HepG2 (cell line): ENCODE results near the gene C22orf31. TPM values are rescaled to one million over a fixed set of nuclear protein-coding genes. Genes with fewer than 3 reads are reported as not detected.
A peak's percentile ranks its signal among the peaks of the same experiment; 100 is the strongest.

Source experiments
- ATAC-seq: fragments of 200-7000 bp; cut with Tn5 transposase; 3 replicates; pipeline ENCODE4 v1.9.1; 2020; ENCODE audit warnings: mild to moderate bottlenecking, moderate library complexity
- BruUV-seq: library from RNA; stranded (reverse); fragments of 400-500 nt; replicated peaks from 2 replicates; lab custom pipeline; 2021; lab: Mats Ljungman, UMichigan
- CTCF ChIA-PET: fragments of 300-600 bp; formaldehyde crosslinking; extraction: SDS; loops from one replicate; lab custom pipeline; 2021; ENCODE audit warnings: low total read pairs, inconsistent platforms, low intra/inter-chr PET ratio; lab: Yijun Ruan, JAX
- POLR2A ChIA-PET: fragments of 350-600 bp; sonication (Branson Sonifier 250); formaldehyde crosslinking; loops from one replicate; lab custom pipeline; 2020; ENCODE audit warnings: antibody characterized with exemption, inconsistent platforms; lab: Yijun Ruan, JAX
- DNase-seq: peaks from one replicate; pipeline ENCODE4 v3.0.0-alpha.2; 2015; ENCODE audit warnings: low spot score
- FAIRE-seq: peaks from 3 replicates; lab custom pipeline; 2011; peaks lifted over from hg19 to GRCh38; lab: Jason Lieb, UNC
- H2AFZ ChIP-seq: one replicate; pipeline ENCODE4 v1.6.1; 2011; ENCODE audit warnings: low read length, inconsistent platforms
- H3K27ac ChIP-seq: fragments of 300-600 bp; 3 replicates; pipeline ENCODE4 v1.8.0; 2011; ENCODE audit warnings: mixed run types, mild to moderate bottlenecking, mixed read lengths, low read length, inconsistent platforms; ENCODE audit not compliant: insufficient read depth; ENCODE audit errors: extremely low read length
- H3K27me3 ChIP-seq, 2 experiments: fragments of 200-600 bp in 1 of 2; 2 replicates in 1 of 2; 3 replicates in 1 of 2; pipeline versions ENCODE4 v1.6.0 to v1.8.0; 2011; ENCODE audit warnings: low read length in 2 of 2, mild to moderate bottlenecking in 2 of 2, moderate library complexity in 2 of 2, inconsistent platforms in 1 of 2; ENCODE audit not compliant: insufficient read depth in 2 of 2, control insufficient read depth in 1 of 2
- H3K36me3 ChIP-seq, 2 experiments: fragments of 200-600 bp in 1 of 2; replicated peaks in 1 of 2; 2 replicates in 1 of 2; 3 replicates in 1 of 2; pipeline versions ENCODE4 v1.5.1 to v1.8.0; 2011; ENCODE audit warnings: low read length in 2 of 2, inconsistent platforms in 1 of 2; ENCODE audit not compliant: insufficient read depth in 2 of 2, control insufficient read depth in 1 of 2
- H3K4me1 ChIP-seq: 2 replicates; pipeline ENCODE4 v1.5.1; 2012; ENCODE audit warnings: low read length, inconsistent platforms; ENCODE audit not compliant: insufficient read depth
- H3K4me2 ChIP-seq: 2 replicates; pipeline ENCODE4 v1.6.0; 2011; ENCODE audit warnings: low read depth, low read length, inconsistent platforms
- H3K4me3 ChIP-seq, 3 experiments: fragments of 200-600 bp in 1 of 3; sonication (generic), shearing (Covaris generic) in 1 of 3; replicated peaks in 1 of 3; 2 replicates each; pipeline ENCODE4 v1.5.1; 2011 to 2016; ENCODE audit warnings: low read length in 3 of 3, inconsistent platforms in 2 of 3, low read depth in 2 of 3, mild to moderate bottlenecking in 2 of 3, control low read depth in 1 of 3, mixed read lengths in 1 of 3; ENCODE audit not compliant: insufficient read depth in 1 of 3
- H3K79me2 ChIP-seq: one replicate; pipeline ENCODE4 v1.6.1; 2011; ENCODE audit warnings: low read length, inconsistent platforms; ENCODE audit not compliant: insufficient read depth
- H3K9ac ChIP-seq: 2 replicates; pipeline ENCODE4 v1.6.0; 2011; ENCODE audit warnings: mild to moderate bottlenecking, low read depth, low read length, inconsistent platforms; ENCODE audit not compliant: insufficient read depth
- H3K9me3 ChIP-seq: 2 replicates; pipeline ENCODE4 v1.5.1; 2012; ENCODE audit warnings: mild to moderate bottlenecking, low read length
- H4K20me1 ChIP-seq: 2 replicates; pipeline ENCODE4 v1.6.0; 2011; ENCODE audit warnings: inconsistent platforms, mild to moderate bottlenecking, low read length, moderate library complexity; ENCODE audit not compliant: insufficient read depth
- CERS6 ChIP-seq: sonication (generic); formaldehyde crosslinking; IDR thresholded peaks from 2 replicates; pipeline ENCODE4 v1.5.0; 2020; ENCODE audit warnings: missing genetic modification reagents
- HCFC1 ChIP-seq: fragments of 150-350 bp; IDR thresholded peaks from 2 replicates; pipeline ENCODE4 v1.6.1; 2014; ENCODE audit warnings: low read depth, low read length
- HNF4A ChIP-seq: sonication (generic); formaldehyde crosslinking; IDR thresholded peaks from 2 replicates; pipeline ENCODE4 v1.4.0; 2020; ENCODE audit warnings: missing genetic modification reagents
- KAT8 ChIP-seq: IDR thresholded peaks from 2 replicates; pipeline ENCODE4 v1.6.1; 2016; ENCODE audit warnings: missing genetic modification reagents, missing compliant biosample characterization
- PHF21A ChIP-seq: sonication (generic); formaldehyde crosslinking; IDR thresholded peaks from 2 replicates; pipeline ENCODE4 v1.5.0; 2020; ENCODE audit warnings: mild to moderate bottlenecking, missing genetic modification reagents
- POGZ ChIP-seq: sonication (generic); formaldehyde crosslinking; IDR thresholded peaks from 2 replicates; pipeline ENCODE4 v1.4.0; 2020; ENCODE audit warnings: mild to moderate bottlenecking, missing genetic modification reagents
- WGBS: methylation state at CpG from one replicate; pipeline ENCODE4 v1.1.6; 2017; ENCODE audit warnings: low lambda C conversion rate; 5-methylcytosine and 5-hydroxymethylcytosine counted together
- in situ Hi-C: cut with HindIII; loops from 2 replicates; pipeline ENCODE4 v1.10.0; 2017; ENCODE audit warnings: low pct_unique_long_range_greater_than_20kb; ENCODE audit not compliant: extremely low pct_ligation_motif_present
- intact Hi-C: fragments of 100-400 bp; cut with micrococcal nuclease; formaldehyde crosslinking; loops from one replicate; pipeline ENCODE4 v1.10.0; 2022; ENCODE audit not compliant: unreplicated experiment
- polyA plus RNA-seq, 8 experiments: library from polyadenylated mRNA; depleted of rRNA in 3 of 8; stranded (reverse) in 7 of 8; unstranded in 1 of 8; fragments of >200 nt; fragmentation: Illumina TruSeq in 4 of 8; extraction: Trizol in 4 of 8; gene quantifications; 2 replicates each; pipeline versions ENCODE4 v1.2.1 to v1.2.3, GENCODE V29; 2011 to 2016; ENCODE audit warnings: low read depth in 4 of 8, missing spikeins in 1 of 8, mixed read lengths in 1 of 8; ENCODE audit not compliant: insufficient read depth in 1 of 8
- total RNA-seq, 5 experiments: library from RNA; depleted of rRNA; stranded (reverse); fragments of >200 nt; fragmentation: Illumina TruSeq; extraction: Trizol; gene quantifications; 2 replicates each; pipeline ENCODE4 v1.2.3, GENCODE V29; 2016; ENCODE audit warnings: low read depth in 1 of 5

The C22orf31 gene
- total and polyA plus RNA-seq, 2 of the 13 experiments (the other 11 are each of a cell fraction or from before 2014, with no cell fraction given), result not detected

- TF ChIP-seq CERS6 (CRISPR knock-in tag), result no peak
- TF ChIP-seq, all 625 proteins: peak for 0
Observed at GRCh38 chr22:29012952-29013351, 48.7 kb downstream of the C22orf31 start (continued).

GRCh38 chr22:29012101-29012433 lies 49.6 kb downstream of the C22orf31 start:
- WGBS, result 78% methylated on average over 4 of the region's 4 CpGs
- FAIRE-seq, result no peak
- Histone ChIP-seq H3K9me3 (no peaks in the 10 kb centered on the region), H3K4me2 (no peak overlapping the region), H3K4me3 (no peak overlapping the region), H3K27me3 (no peaks in the 10 kb centered on the region), H2AFZ (no peak overlapping the region), H3K9ac (no peak overlapping the region), H3K4me1 (peaks cover 98% of the 10 kb centered on the region), H3K36me3 (peaks cover 5 to 49% of the 10 kb centered on the region in 2 experiments), H3K79me2 (peaks cover 88% of the 10 kb centered on the region), H4K20me1 (0 out of 2 replicates have a peak, but pooled peaks cover 3% of the 10 kb centered on the region), H3K27ac (peak overlapping the region; percentile 29)
- ChIA-PET POLR2A (interaction anchor here (0.6 to 1.4 kb wide), 2 partner anchors 10 to 94 kb away, joined by 3 to 5 read pairs; no protein-coding TSS in a partner anchor), CTCF (no interaction called here)
- intact Hi-C loops, result no loop called here
- in situ Hi-C loops, result no loop called here
- TF ChIP-seq POGZ (0 out of 2 replicates have a peak, but pooled peaks have one; percentile 19), HNF4A (CRISPR knock-in tag) (peak; percentile 55), HCFC1 (no peak), KAT8 (no peak), PHF21A (CRISPR knock-in tag) (0 out of 2 replicates have a peak, but pooled peaks have one; percentile 3)
- no peak for ATAC-seq
- DNase-seq, result no peak
- BruUV-seq, result no TSS peak
